HepG2 (cell line): ENCODE results near the gene NRSN2. TPM values are rescaled to one million over a fixed set of nuclear protein-coding genes. Genes with fewer than 3 reads are reported as not detected.
"Not testable (repeated sequence)": the region's sequence is repeated elsewhere in the genome, so short reads cannot be mapped to it uniquely, and the experiment has no call there.

ENCODE experiments used
- ATAC-seq: fragments of 200-7000 bp; cut with Tn5 transposase; 3 replicates; pipeline ENCODE4 v1.9.1; 2020; ENCODE audit warnings: mild to moderate bottlenecking, moderate library complexity
- BruUV-seq: library from RNA; stranded (reverse); fragments of 400-500 nt; replicated peaks from 2 replicates; lab custom pipeline; 2021; lab: Mats Ljungman, UMichigan
- CTCF ChIA-PET: fragments of 300-600 bp; formaldehyde crosslinking; extraction: SDS; loops from one replicate; lab custom pipeline; 2021; ENCODE audit warnings: low total read pairs, inconsistent platforms, low intra/inter-chr PET ratio; lab: Yijun Ruan, JAX
- POLR2A ChIA-PET: fragments of 350-600 bp; sonication (Branson Sonifier 250); formaldehyde crosslinking; loops from one replicate; lab custom pipeline; 2020; ENCODE audit warnings: antibody characterized with exemption, inconsistent platforms; lab: Yijun Ruan, JAX
- DNase-seq: peaks from one replicate; pipeline ENCODE4 v3.0.0-alpha.2; 2015; ENCODE audit warnings: low spot score
- FAIRE-seq: peaks from 3 replicates; lab custom pipeline; 2011; peaks lifted over from hg19 to GRCh38; lab: Jason Lieb, UNC
- H2AFZ ChIP-seq: one replicate; pipeline ENCODE4 v1.6.1; 2011; ENCODE audit warnings: low read length, inconsistent platforms
- H3K27ac ChIP-seq: fragments of 300-600 bp; 3 replicates; pipeline ENCODE4 v1.8.0; 2011; ENCODE audit warnings: mixed run types, mild to moderate bottlenecking, mixed read lengths, low read length, inconsistent platforms; ENCODE audit not compliant: insufficient read depth; ENCODE audit errors: extremely low read length
- H3K27me3 ChIP-seq, 2 experiments: fragments of 200-600 bp in 1 of 2; 2 replicates in 1 of 2; 3 replicates in 1 of 2; pipeline versions ENCODE4 v1.6.0 to v1.8.0; 2011; ENCODE audit warnings: low read length in 2 of 2, mild to moderate bottlenecking in 2 of 2, moderate library complexity in 2 of 2, inconsistent platforms in 1 of 2; ENCODE audit not compliant: insufficient read depth in 2 of 2, control insufficient read depth in 1 of 2
- H3K36me3 ChIP-seq, 2 experiments: fragments of 200-600 bp in 1 of 2; replicated peaks in 1 of 2; 2 replicates in 1 of 2; 3 replicates in 1 of 2; pipeline versions ENCODE4 v1.5.1 to v1.8.0; 2011; ENCODE audit warnings: low read length in 2 of 2, inconsistent platforms in 1 of 2; ENCODE audit not compliant: insufficient read depth in 2 of 2, control insufficient read depth in 1 of 2
- H3K4me1 ChIP-seq: 2 replicates; pipeline ENCODE4 v1.5.1; 2012; ENCODE audit warnings: low read length, inconsistent platforms; ENCODE audit not compliant: insufficient read depth
- H3K4me2 ChIP-seq: 2 replicates; pipeline ENCODE4 v1.6.0; 2011; ENCODE audit warnings: low read depth, low read length, inconsistent platforms
- H3K4me3 ChIP-seq, 3 experiments: fragments of 200-600 bp in 1 of 3; sonication (generic), shearing (Covaris generic) in 1 of 3; replicated peaks in 1 of 3; 2 replicates each; pipeline ENCODE4 v1.5.1; 2011 to 2016; ENCODE audit warnings: low read length in 3 of 3, inconsistent platforms in 2 of 3, low read depth in 2 of 3, mild to moderate bottlenecking in 2 of 3, control low read depth in 1 of 3, mixed read lengths in 1 of 3; ENCODE audit not compliant: insufficient read depth in 1 of 3
- H3K79me2 ChIP-seq: one replicate; pipeline ENCODE4 v1.6.1; 2011; ENCODE audit warnings: low read length, inconsistent platforms; ENCODE audit not compliant: insufficient read depth
- H3K9ac ChIP-seq: 2 replicates; pipeline ENCODE4 v1.6.0; 2011; ENCODE audit warnings: mild to moderate bottlenecking, low read depth, low read length, inconsistent platforms; ENCODE audit not compliant: insufficient read depth
- H3K9me3 ChIP-seq: 2 replicates; pipeline ENCODE4 v1.5.1; 2012; ENCODE audit warnings: mild to moderate bottlenecking, low read length
- H4K20me1 ChIP-seq: 2 replicates; pipeline ENCODE4 v1.6.0; 2011; ENCODE audit warnings: inconsistent platforms, mild to moderate bottlenecking, low read length, moderate library complexity; ENCODE audit not compliant: insufficient read depth
- BRD4 ChIP-seq: sonication (generic); formaldehyde crosslinking; IDR thresholded peaks from 2 replicates; pipeline ENCODE4 v1.4.0; 2020; ENCODE audit warnings: missing genetic modification reagents
- CBX5 ChIP-seq: sonication (generic); formaldehyde crosslinking; IDR thresholded peaks from 2 replicates; pipeline ENCODE4 v1.4.0; 2020; ENCODE audit warnings: missing genetic modification reagents, borderline replicate concordance
- ETV6 ChIP-seq: sonication (generic); formaldehyde crosslinking; conservative IDR thresholded peaks from 2 replicates; pipeline ENCODE4 v1.4.0; 2020; ENCODE audit warnings: missing genetic modification reagents
- FOSL1 ChIP-seq: sonication (generic); formaldehyde crosslinking; IDR thresholded peaks from 2 replicates; pipeline ENCODE4 v1.9.0; 2021; ENCODE audit warnings: missing genetic modification reagents, borderline replicate concordance
- GFI1 ChIP-seq: sonication (generic); formaldehyde crosslinking; IDR thresholded peaks from 2 replicates; pipeline ENCODE4 v1.5.0; 2020; ENCODE audit warnings: missing genetic modification reagents, mild to moderate bottlenecking, borderline replicate concordance
- IRX3 ChIP-seq: sonication (generic); formaldehyde crosslinking; IDR thresholded peaks from 2 replicates; pipeline ENCODE4 v1.8.1; 2023; ENCODE audit warnings: mild to moderate bottlenecking, low read depth, missing genetic modification reagents, borderline replicate concordance
- KLF6 ChIP-seq: IDR thresholded peaks from 2 replicates; pipeline ENCODE4 v1.8.0; 2016; ENCODE audit warnings: missing biosample characterization, missing genetic modification reagents
- SIX1 ChIP-seq: sonication (generic); formaldehyde crosslinking; IDR thresholded peaks from 2 replicates; pipeline ENCODE4 v1.4.0; 2020; ENCODE audit warnings: missing genetic modification reagents, borderline replicate concordance
- TBX3 ChIP-seq: fragments of 450-650 bp; IDR thresholded peaks from 2 replicates; pipeline ENCODE4 v1.6.1; 2017; ENCODE audit warnings: antibody characterized with exemption, mild to moderate bottlenecking, inconsistent platforms, borderline replicate concordance
- ZNF292 ChIP-seq: sonication (generic); formaldehyde crosslinking; IDR thresholded peaks from 2 replicates; pipeline ENCODE4 v1.8.1; 2022; ENCODE audit warnings: mild to moderate bottlenecking, low read depth, missing genetic modification reagents, borderline replicate concordance
- ZNF501 ChIP-seq: sonication (generic); formaldehyde crosslinking; IDR thresholded peaks from 2 replicates; pipeline ENCODE4 v1.5.1; 2020; ENCODE audit warnings: mild to moderate bottlenecking, moderate library complexity, missing genetic modification reagents
- ZNF746 ChIP-seq: sonication (generic); formaldehyde crosslinking; IDR thresholded peaks from 2 replicates; pipeline ENCODE4 v1.8.0; 2022; ENCODE audit warnings: mild to moderate bottlenecking, missing genetic modification reagents
- WGBS: methylation state at CpG from one replicate; pipeline ENCODE4 v1.1.6; 2017; ENCODE audit warnings: low lambda C conversion rate; 5-methylcytosine and 5-hydroxymethylcytosine counted together
- in situ Hi-C: cut with HindIII; loops from 2 replicates; pipeline ENCODE4 v1.10.0; 2017; ENCODE audit warnings: low pct_unique_long_range_greater_than_20kb; ENCODE audit not compliant: extremely low pct_ligation_motif_present
- intact Hi-C: fragments of 100-400 bp; cut with micrococcal nuclease; formaldehyde crosslinking; loops from one replicate; pipeline ENCODE4 v1.10.0; 2022; ENCODE audit not compliant: unreplicated experiment
- polyA plus RNA-seq, 8 experiments: library from polyadenylated mRNA; depleted of rRNA in 3 of 8; stranded (reverse) in 7 of 8; unstranded in 1 of 8; fragments of >200 nt; fragmentation: Illumina TruSeq in 4 of 8; extraction: Trizol in 4 of 8; gene quantifications; 2 replicates each; pipeline versions ENCODE4 v1.2.1 to v1.2.3, GENCODE V29; 2011 to 2016; ENCODE audit warnings: low read depth in 4 of 8, missing spikeins in 1 of 8, mixed read lengths in 1 of 8; ENCODE audit not compliant: insufficient read depth in 1 of 8
- total RNA-seq, 5 experiments: library from RNA; depleted of rRNA; stranded (reverse); fragments of >200 nt; fragmentation: Illumina TruSeq; extraction: Trizol; gene quantifications; 2 replicates each; pipeline ENCODE4 v1.2.3, GENCODE V29; 2016; ENCODE audit warnings: low read depth in 1 of 5
- TF ChIP-seq, protein P1 (sequence below): sonication (generic); formaldehyde crosslinking; IDR thresholded peaks from 2 replicates; pipeline ENCODE4 v1.4.0; 2020; ENCODE audit warnings: missing genetic modification reagents
- TF ChIP-seq, protein P2 (sequence below): sonication (generic); formaldehyde crosslinking; IDR thresholded peaks from 2 replicates; pipeline ENCODE4 v1.8.0; 2022; ENCODE audit warnings: mild to moderate bottlenecking, missing genetic modification reagents, moderate library complexity
- TF ChIP-seq, protein P3 (sequence below): IDR thresholded peaks from 2 replicates; pipeline ENCODE4 v1.6.1; 2016; ENCODE audit warnings: low read depth, borderline replicate concordance

NRSN2 gene
- total and polyA plus RNA-seq, 2 of the 13 experiments (the other 11 are each of a cell fraction or from before 2014, with no cell fraction given), result 32.3 to 49.4 TPM

DNA sequence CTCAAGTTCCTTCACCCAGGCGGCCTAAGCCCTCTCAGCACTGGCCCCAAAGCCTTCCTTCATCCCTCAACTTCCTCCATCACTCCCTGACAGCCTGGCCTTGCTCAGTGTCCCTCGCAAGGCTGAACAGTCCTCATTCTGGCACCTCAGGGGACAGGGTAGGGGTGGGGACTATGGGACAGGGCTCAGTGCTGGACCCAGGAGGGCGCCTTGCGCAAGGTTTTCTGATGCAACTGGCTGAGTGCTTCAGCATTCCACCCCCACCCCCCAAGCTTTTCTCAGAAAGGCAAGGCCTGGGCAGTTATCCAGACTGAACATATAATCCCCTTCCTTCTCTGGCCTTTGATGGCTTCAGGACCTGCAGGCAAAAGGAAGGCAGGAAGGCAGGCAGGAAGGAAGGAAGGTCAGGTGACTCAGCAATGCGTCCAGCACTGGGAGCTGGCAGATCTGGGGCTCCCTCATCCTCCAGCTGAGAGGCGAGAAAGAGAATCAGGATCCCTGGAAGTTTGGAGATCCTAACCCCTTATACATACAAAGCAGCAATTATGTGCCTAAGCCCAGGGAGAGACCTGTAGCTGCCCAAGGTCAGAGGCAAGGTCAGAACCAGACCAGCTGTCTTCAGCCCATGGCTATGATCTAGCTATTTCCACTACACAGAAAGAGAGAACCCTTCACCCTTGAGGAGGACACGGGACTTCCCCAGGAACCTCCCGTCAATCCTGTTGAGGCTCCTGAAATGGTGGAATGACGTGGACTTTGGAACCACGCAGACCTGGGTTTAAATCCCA, 25.0 kb downstream of the NRSN2 start (continued):
- TF ChIP-seq CBX5 (peak; percentile 100), ZNF501 (CRISPR knock-in tag) (peak; percentile 81), TBX3 (peak; percentile 76; the same call in 1 of the 2 replicates), FOSL1 (CRISPR knock-in tag) (no peak), KLF6 (peak; percentile 98)
- TF ChIP-seq, protein P1, sequence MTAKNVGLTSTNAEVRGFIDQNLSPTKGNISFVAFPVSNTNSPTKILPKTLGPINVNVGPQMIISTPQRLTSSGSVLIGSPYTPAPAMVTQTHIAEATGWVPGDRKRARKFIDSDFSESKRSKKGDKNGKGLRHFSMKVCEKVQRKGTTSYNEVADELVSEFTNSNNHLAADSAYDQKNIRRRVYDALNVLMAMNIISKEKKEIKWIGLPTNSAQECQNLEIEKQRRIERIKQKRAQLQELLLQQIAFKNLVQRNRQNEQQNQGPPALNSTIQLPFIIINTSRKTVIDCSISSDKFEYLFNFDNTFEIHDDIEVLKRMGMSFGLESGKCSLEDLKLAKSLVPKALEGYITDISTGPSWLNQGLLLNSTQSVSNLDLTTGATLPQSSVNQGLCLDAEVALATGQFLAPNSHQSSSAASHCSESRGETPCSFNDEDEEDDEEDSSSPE (CRISPR knock-in tag), result peak; percentile 74; the same call in 1 of the 2 replicates
- TF ChIP-seq, protein P2, sequence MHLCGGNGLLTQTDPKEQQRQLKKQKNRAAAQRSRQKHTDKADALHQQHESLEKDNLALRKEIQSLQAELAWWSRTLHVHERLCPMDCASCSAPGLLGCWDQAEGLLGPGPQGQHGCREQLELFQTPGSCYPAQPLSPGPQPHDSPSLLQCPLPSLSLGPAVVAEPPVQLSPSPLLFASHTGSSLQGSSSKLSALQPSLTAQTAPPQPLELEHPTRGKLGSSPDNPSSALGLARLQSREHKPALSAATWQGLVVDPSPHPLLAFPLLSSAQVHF (CRISPR knock-in tag), result no peak; the same call in 1 of the 2 replicates
- TF ChIP-seq, protein P3, sequence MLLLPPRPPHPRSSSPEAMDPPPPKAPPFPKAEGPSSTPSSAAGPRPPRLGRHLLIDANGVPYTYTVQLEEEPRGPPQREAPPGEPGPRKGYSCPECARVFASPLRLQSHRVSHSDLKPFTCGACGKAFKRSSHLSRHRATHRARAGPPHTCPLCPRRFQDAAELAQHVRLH, result peak; percentile 95; the same call in 1 of the 2 replicates

DNA sequence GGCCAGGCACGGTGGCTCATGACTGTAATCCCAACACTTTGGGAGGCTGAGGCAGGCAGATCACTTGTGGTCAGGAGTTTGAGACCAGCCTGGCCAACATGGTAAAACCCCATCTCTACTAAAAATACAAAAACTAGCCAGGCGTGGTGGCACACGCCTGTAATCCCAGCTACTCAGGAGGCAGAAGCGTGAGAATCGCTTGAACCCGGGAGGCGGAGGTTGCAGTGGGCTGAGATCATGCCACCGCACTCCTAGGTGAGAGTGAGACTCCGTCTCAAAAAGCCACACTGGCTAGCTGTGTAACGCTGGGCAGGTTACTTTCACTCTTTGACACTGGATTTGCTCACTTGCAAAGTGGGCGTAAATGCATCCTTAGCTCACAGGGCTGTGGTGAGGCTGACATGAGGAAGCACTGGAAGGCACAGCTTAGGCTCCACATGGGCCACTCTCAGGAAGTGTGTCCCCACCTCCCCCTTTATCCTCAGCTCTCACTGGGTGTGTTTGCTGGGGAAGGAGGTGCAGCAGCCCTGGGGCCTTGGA, 25.7 kb downstream of the NRSN2 start:
- H4K20me1 ChIP-seq, H2AFZ ChIP-seq, H3K79me2 ChIP-seq, intact Hi-C loops, FAIRE-seq, H3K36me3 ChIP-seq, in situ Hi-C loops, H3K27me3 ChIP-seq, BruUV-seq, H3K9me3 ChIP-seq, DNase-seq: not testable (repeated sequence)
- 85% methylated on average over 11 of the region's 11 CpGs for WGBS
- CTCF ChIA-PET, result interaction anchor here (2.4 kb wide), 1 partner anchor 10 kb away, joined by 6 read pairs; no protein-coding TSS in a partner anchor
- POLR2A ChIA-PET, result interaction anchor here (0.6 to 25.4 kb wide), 19 partner anchors 12 to 357 kb away, joined by 3 to 1587 read pairs (median 13); partner anchors contain the start of genes CSNK2A1, NRSN2, RBCK1 and SOX12
- H3K4me2 ChIP-seq, result peak overlapping the region; percentile 76
- peaks cover 68% of the 10 kb centered on the region for H3K4me1 ChIP-seq
- ATAC-seq, result peak; percentile 1; the same call in 2 of the 3 replicates
- H3K9ac ChIP-seq, result peak overlapping the region; percentile 73
- peak overlapping the region; percentile 88 for H3K27ac ChIP-seq
- 0 out of 6 replicates have a peak overlapping the region, but pooled peaks of 1 of the 3 experiments have one; percentile 58 for H3K4me3 ChIP-seq
- TF ChIP-seq SIX1 (CRISPR knock-in tag) (peak; percentile 12; the same call in 1 of the 2 replicates), IRX3 (CRISPR knock-in tag) (0 out of 2 replicates have a peak, but pooled peaks have one; percentile 8), ZNF746 (CRISPR knock-in tag) (peak; percentile 23; the same call in 1 of the 2 replicates), GFI1 (0 out of 2 replicates have a peak, but pooled peaks have one; percentile 9), BRD4 (peak; percentile 13; the same call in 1 of the 2 replicates), ZNF292 (0 out of 2 replicates have a peak, but pooled peaks have one; percentile 6), ETV6 (CRISPR knock-in tag) (0 out of 2 replicates have a peak, but pooled peaks have one; percentile 18)
